ENCODE data around the gene LRRC3.

LRRC3 gene

DNA sequence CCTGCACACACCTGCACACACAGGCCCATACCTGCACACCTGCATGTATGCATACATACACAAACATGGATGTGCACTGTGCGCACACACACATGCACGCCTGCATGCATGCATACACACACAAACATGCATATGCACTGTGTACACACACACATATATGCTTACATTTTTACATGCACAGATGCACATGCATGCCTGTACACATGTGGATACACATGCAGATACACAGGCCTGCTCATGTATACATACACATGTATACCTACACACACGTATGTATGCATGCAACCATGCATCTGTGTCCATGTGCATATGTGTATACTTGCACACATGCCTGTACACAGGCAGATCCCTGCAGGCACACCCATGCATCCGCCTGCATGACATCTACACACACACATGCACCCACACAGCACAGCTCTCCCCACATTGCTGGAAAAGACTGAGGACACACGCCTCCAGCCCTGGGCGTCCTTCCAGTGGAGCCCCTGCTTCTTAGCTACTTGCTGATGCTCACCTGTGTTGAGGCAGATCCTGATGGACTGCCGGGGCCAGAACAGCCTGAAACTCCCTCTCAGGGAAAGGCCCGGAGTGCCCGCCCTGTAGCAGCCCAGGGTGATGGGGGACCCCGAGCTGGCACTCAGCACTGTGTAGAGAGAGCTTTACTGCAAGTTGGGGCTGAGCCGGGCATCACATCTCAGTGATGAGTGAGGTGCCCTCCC, 56.1 kb downstream of the LRRC3 start:
- Mint-ChIP-seq H3K9me3 (no peaks in the 10 kb centered on the region), H3K27ac (no peak overlapping the region), H3K4me3 (peak overlapping the region in 1 of 2 donors; percentile 8), H3K27me3 (no peaks in the 10 kb centered on the region), H3K4me1 (peaks cover 18% of the 10 kb centered on the region)
- DNase-seq (no peak), ATAC-seq (no peak)

Measured in stimulated activated naive CD8-positive, alpha-beta T cell treated with anti-CD3 and anti-CD28 coated beads, Interleukin-15, amount 100 ng/mL, for 72 hours (primary cell).